Measurements from ENCODE around the gene JAKMIP1.

JAKMIP1 gene

DNA sequence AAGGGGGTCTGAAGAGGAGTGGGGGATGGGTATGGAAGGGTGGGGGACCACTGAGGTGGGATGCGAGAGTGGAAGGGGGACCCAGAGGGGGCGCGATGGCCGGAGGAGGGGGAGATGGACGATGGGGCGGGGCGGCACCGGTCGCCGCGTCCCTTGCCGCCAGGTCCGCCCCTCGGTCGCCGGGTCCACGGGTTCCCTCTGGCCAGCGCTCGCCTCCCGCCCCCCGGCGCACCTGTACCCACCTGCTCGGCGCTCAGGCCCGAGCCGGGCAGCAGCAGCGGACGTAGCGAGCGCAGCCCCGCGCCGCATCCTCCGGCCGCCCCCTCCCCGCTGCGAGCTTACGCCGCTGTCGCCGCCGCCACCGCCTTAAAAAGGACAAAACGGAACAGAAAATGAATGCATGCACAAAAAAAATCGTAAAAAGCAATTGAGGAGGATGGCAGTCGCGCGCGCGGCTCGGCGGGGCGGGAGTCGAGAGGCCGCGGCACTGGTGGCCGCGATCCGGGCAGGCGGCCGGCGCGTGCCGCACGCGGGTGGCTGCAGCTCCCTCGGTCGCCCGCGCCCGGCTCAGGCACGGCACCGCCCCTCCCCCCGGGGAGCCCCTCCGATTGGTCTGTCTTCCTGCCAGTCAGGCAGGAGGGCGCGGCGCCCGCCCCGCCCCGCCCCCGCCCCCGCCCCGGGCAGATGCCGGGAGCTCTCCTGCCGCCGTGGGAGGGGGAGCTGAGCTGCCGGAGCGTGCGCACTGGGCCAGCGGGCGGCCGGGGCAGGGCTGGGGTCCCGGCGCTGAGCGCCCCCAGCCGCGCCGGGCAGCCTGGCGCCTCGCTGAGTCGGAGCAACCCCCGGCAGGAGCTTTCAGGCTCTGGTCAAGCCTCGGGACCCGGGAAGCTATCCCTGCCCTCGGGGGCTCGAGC is at the start of gene JAKMIP1:
Gene JAKMIP1, minus strand, starts transcription at position 539 of the 911 bp plus-strand sequence. CDS start 87,699 bp downstream, outside the sequence.
- peak within 1 kb of the TSS; percentile 55 for H3K4me3 ChIP-seq (ENCODE audit: low read depth, low read length)
- DNase-seq (ENCODE audit: low read depth): peak; percentile 5

- H3K4me3 ChIP-seq (ENCODE audit: low read depth, low read length): no peak overlapping the region
- DNase-seq (ENCODE audit: low read depth): no peak
Observed at GRCh38 chr4:6248394-6248793, 48.0 kb upstream of the JAKMIP1 start.

GRCh38 chr4:6246170-6246634 is 45.9 kb upstream of the JAKMIP1 start:
- H3K4me3 ChIP-seq (ENCODE audit: low read depth, low read length): no peak overlapping the region
- DNase-seq (ENCODE audit: low read depth): no peak

- peak overlapping the region; percentile 45 for H3K4me3 ChIP-seq (ENCODE audit: low read depth, low read length)
- no peak for DNase-seq (ENCODE audit: low read depth)
Observed at GRCh38 chr4:6245246-6246169, 45.2 kb upstream of the JAKMIP1 start.

- H3K4me3 ChIP-seq (ENCODE audit: low read depth, low read length): no peak overlapping the region
- DNase-seq (ENCODE audit: low read depth): no peak
Observed at GRCh38 chr4:6242271-6243029, 42.1 kb upstream of the JAKMIP1 start.

DNA sequence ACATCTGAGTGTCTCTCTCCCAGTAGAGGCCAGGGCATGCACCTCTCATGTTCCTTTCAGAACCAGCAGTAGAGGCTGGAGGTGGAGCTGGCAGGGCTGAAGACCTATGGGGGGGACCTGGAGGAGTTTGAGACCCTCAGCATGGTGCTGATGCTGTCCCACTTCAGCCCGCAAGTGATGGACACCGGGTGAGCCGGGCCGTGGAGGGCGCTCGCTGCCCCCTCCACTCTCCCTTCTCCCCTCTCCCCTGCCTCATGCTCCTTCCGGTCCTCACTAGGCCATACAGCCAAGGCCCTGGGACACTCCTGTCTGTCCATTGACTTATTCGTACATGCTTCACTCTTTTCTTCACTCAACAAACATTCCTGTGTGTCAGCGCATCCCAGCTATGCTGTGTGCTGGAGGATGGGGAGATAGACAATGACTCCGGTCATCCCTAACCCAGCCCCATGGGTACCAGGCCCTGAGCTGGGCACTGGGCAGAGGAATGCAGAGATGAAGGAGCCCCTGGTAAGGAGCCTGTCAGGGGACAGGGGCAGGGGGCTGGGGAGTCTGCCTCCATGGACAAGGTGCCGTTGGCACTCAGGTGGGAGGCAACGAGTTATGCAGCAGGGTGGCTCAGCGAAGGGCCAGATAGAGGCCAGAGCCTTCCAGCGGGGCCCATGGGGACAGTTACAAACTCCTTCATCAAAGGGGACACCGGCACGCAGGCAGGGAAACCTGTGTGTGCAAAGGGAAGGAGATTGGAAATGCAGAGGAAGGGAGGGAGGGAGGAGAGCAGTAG is 40.9 kb upstream of the JAKMIP1 start:
- no peak for DNase-seq (ENCODE audit: low read depth)

DNA sequence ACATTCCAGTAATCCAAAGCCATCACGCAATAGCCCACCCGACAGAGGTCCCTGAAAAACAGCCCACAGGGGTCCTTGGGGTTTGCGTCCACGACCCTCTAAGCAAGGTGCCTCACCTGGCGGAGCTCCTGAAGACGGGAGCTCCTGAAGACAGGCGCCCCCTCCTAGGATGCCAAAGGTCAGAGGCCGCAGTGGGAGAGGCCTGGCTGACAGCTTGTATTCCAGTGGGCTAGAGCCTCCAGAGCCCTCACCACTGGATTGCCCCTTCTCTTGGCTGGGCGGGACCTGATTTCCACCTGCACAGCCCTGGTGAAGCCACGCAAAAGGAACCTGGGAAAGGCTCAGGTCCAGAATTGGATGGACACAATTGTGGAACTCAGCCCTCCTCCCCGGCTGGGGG is 39.6 kb upstream of the JAKMIP1 start:
- no peak for DNase-seq (ENCODE audit: low read depth)
- H3K4me3 ChIP-seq (ENCODE audit: low read depth, low read length): no peak overlapping the region

More for the DNA sequence above, 40.9 kb upstream of the JAKMIP1 start:
- no peak overlapping the region for H3K4me3 ChIP-seq (ENCODE audit: low read depth, low read length)

DNA sequence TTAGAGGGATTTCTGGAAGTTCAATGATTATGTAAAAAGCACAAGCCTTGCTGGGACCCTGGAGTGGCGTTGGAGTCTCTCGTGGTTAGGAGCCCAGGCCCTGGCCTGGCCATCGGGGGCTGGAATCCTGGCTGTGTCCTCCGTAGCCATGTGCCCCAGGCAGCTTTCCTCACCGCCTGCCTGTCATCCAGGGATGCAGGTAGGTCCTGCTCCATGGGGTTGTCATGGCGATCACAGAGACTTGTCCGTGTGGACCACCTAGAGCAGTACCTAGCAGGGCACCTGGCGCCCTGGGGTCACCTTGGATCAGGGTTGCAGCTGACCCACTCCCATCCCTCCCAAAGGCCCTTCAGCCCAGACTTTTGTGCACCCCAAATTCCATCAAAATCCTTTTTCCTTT is 39.1 kb upstream of the JAKMIP1 start:
- no peak for DNase-seq (ENCODE audit: low read depth)
- no peak overlapping the region for H3K4me3 ChIP-seq (ENCODE audit: low read depth, low read length)

DNA sequence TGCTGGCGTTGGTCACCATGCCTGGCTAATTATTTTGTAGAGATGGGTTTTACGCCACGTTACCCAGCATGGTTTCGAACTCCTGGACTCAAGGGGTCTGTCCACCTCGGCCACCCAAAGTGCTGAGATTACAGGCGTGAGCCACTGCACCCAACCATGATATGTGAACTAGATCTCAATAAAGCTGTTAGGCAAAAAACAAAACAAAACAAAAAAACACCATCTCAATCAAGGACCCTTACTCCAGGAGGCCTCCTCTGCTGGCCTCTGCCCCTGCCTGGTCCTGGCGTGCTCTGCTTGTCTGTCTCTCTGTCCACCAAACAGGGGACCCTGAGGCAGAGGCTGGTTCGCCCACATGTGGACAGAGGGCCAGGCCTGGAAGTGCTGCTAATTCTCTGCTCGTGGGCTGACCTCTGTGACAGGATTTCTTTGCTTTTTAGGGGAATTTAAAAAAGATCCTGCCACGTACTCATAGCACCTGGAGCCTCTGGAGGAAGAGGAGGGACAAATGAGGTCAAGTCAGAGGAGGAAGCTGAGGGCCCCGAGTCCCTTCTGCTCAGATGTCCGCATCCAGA is 36.6 kb upstream of the JAKMIP1 start:
- no peak for DNase-seq (ENCODE audit: low read depth)
- no peak overlapping the region for H3K4me3 ChIP-seq (ENCODE audit: low read depth, low read length)

DNA sequence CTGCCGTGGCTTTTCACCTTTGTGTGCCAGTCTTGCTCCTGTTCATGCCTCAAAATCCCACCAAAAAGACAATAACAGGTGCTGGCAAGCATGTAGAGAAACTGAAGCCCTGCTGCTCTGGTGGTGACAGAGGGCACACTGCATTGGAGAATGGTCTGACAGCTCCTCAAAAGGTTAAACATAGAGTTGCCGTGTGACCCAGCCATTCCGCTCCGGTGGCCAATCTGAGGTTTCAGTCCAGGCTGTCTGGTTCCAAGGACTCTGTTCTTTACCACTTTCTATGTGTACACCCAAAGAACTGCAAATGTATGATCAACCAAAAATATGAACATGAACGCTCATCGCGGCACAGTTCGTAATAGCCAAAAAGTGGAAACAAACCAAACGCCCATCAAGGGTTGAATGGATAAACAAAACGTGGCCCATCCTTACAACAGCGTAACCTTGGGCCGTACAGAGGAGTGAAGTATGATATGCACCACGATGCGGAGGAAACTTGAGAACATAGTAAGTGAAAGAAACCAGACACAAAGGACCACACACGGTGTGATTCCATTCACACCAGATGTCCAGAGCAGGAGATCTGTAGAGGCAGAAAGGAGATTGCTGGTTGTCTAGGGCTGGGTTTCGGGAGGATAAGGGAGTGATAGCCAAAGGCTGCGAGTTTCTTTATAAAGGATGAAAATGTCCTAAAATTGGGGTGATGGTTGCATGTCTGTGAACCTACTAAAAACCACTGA is 35.7 kb upstream of the JAKMIP1 start:
- no peak overlapping the region for H3K4me3 ChIP-seq (ENCODE audit: low read depth, low read length)
- no peak for DNase-seq (ENCODE audit: low read depth)

DNA sequence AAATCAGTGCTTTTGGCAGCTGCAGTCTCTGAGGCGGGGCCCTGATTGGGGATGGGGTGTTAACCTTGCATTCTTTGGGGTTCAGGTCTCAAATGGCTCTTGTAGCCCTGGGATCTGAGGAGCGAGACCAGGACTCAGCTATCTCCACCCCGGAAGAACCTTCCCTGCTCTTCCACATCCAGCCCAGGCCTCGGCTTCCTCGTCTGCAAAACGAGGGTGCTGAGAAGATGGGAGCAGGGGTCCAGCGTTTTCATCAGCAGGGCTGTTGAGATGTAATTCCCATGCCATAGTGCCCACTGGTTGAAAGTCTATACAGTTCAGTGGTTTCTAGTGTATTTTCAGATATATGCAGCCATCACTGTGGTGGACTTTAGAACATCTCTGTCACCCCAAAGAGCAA is 34.7 kb upstream of the JAKMIP1 start:
- no peak for DNase-seq (ENCODE audit: low read depth)
- H3K4me3 ChIP-seq (ENCODE audit: low read depth, low read length): no peak overlapping the region

- no peak for DNase-seq (ENCODE audit: low read depth)
Observed at GRCh38 chr4:6233929-6234328, 33.6 kb upstream of the JAKMIP1 start.

DNA sequence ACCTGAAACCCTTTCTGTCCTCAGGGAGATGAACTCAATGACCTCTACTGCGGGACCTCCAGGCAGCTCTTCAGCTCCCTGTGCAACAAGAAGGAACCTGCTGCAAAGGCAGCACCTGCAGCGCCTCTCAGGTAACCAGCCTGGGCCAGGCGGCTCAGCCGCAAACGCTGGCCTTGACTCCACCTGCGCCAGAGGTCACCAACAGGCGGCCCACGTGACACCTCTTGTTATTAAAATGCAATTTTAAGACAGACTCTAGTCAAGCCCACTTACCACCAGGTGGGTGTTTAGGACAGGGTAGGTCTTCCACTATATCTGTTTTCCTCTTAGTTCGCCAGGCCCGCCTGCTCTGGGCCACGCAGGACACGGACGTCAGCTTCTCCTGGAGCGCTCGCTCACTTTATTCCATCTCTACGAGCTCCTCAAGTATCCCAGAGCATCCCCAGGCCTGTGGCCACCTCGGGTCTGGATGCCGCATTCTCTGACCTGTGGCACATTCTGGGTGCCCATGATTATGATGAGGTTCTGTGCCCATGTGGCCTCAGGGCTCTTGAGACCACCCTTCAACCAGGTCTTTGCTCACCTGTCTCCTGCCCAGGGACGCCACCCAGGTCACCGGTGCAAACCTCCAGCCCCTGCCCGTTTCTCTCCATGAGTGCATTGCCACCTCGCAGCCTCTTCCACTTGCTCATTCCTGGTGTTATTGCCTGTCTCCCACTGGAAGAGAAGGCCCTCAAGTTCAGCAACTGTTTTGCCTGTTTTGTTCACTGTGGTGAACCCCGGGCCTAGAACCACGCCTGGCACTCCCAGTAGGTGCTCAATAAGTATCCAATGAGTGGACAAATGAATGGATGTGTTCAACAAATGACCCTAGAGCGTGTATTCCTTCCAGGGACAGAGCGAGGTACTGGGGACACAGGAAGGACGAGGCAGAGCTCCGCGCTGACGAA is 32.8 kb upstream of the JAKMIP1 start:
- DNase-seq (ENCODE audit: low read depth): no peak
- H3K4me3 ChIP-seq (ENCODE audit: low read depth, low read length): no peak overlapping the region

More at GRCh38 chr4:6233929-6234328, 33.6 kb upstream of the JAKMIP1 start:
- no peak overlapping the region for H3K4me3 ChIP-seq (ENCODE audit: low read depth, low read length)

DNA sequence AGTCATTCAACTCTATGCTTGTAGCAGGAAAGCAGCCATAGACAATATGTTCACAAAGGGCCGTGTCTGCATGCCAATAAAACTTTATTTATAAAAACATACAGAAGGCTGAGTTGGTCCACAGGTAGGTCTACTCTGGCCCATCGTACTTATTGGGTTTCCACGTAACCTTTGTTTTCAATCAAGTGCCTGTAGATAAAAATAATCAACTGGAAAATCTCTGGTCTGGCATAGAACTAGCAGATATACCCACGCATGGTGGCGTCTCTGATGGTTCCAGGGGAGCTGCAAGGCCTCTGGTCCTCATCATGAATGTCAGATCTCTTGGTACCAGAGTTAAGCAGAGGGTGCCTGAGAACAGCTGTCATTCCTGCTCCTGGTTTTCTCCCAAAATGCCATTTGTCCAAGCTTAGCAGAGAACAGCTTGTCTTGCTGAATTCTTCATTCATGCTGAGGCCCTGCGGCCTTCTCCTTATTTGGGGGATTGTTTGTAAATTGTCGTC is 31.4 kb upstream of the JAKMIP1 start:
- no peak overlapping the region for H3K4me3 ChIP-seq (ENCODE audit: low read depth, low read length)

DNA sequence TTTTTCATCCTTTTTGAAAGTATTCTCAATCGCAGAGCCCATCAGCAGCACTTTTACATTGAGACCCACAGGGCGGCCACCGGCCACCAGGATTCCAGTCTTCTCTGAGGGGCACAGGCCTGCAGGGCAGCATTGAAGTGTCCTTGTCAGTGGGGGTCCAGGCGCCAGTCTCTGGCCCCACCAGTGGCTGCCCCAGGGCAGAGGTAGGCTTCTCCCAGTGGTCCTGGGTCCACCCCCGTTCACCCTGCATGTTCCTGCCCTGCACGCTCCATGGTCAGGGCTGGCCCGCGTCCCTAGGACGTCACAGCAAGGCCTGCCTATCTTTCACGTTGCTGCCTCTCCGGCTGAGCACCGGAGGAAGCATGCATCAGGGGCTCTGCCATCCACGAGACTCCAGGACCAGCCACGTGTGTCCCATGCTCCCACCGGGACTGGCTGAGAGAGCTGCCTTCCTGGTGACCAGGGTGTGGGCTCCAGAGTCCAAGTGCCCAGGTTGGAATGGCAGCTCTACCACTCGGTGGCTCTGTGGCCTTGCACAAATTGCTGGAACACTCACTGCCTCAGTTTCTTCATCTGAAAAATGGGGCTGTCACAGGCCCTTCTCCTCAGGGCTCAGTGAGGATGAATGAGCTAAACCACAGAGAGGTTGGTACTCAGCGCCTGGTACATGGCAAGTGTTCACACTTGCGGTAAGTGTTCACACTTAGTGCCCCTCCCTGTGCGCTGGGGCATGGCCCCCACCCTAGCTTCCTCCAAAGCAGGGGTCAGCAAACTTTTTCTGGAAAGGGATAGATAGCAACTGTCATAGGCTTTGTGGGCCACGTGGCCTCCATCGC is 30.7 kb upstream of the JAKMIP1 start:
- no peak for DNase-seq (ENCODE audit: low read depth)
- no peak overlapping the region for H3K4me3 ChIP-seq (ENCODE audit: low read depth, low read length)

More for the DNA sequence above, 31.4 kb upstream of the JAKMIP1 start:
- DNase-seq (ENCODE audit: low read depth): no peak

DNA sequence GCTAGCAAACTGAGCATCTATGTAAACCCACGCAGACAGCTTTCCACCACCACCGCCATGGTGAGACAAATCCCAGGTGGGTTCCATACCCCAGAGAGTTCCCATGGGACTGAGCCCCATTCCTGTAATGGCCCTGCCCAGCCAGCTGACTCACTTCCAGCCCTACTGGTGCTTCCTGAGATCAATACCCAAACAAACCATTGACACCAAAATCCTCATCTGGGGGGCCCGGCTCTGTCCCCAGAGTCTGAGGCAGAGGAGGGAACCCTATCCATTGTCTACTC is 30.1 kb upstream of the JAKMIP1 start:
- DNase-seq (ENCODE audit: low read depth): no peak

More for the DNA sequence above, 30.1 kb upstream of the JAKMIP1 start:
- no peak overlapping the region for H3K4me3 ChIP-seq (ENCODE audit: low read depth, low read length)

All from skeletal muscle cell (primary cell).